ENCODE data around the gene HIVEP3.
A peak's percentile ranks its signal among the peaks of the same experiment; 100 is the strongest.

Gene HIVEP3

DNA sequence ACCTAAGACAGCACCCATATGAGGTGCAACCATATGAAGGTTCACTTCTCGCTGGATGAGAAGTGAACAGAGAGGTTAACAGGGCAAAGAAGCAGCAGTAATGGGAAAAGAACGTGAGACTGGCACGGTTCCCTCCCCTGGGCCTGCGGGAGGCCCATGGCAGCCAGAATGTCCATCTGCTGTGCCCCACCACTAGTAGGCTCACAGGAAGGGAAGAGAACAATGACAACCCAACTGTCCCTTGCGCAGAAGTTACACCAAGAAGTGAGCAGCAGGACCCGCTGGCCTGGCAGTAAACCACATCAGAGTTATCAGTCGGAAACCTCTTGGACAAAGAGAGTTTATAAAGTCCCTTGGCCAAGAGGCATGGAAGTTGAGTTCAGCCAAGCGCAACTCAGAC lies 11.3 kb downstream of the HIVEP3 start:
- H3K27ac ChIP-seq (ENCODE audit: insufficient read depth in 1 of 2, low read depth in 1 of 2, low read length in 2 of 2, poor library complexity in 1 of 2, severe bottlenecking in 2 of 2) = no peak overlapping the region
- ChIA-PET CTCF (no interaction called here), POLR2A (no interaction called here)
- peaks cover 0 to 6% (median 0%) of the 10 kb centered on the region in 5 experiments for H3K9me3 ChIP-seq (ENCODE audit: control extremely low read depth in 1 of 5, control insufficient read depth in 4 of 5, insufficient read depth in 2 of 5, low read depth in 1 of 5, low read length in 4 of 5)
- no peak for DNase-seq
- no peak overlapping the region for H3K4me3 ChIP-seq (ENCODE audit: control insufficient read depth in 1 of 7, extremely low read depth in 1 of 7, insufficient read depth in 4 of 7, low read depth in 2 of 7, low read length in 6 of 7)
- 98% methylated on average over 7 of the region's 8 CpGs for WGBS (ENCODE audit: insufficient coverage)
- H3K27me3 ChIP-seq (replicated peaks in 2 of 5; ENCODE audit: control insufficient read depth in 4 of 5, insufficient read depth in 5 of 5, low read length in 4 of 5) = no peaks in the 10 kb centered on the region
- peaks cover 5 to 26% (median 8%) of the 10 kb centered on the region in 4 experiments for H3K4me1 ChIP-seq (ENCODE audit: control extremely low read depth in 1 of 4, control insufficient read depth in 4 of 4, insufficient read depth in 4 of 4, low read length in 3 of 4)
- no peaks in the 10 kb centered on the region for H3K36me3 ChIP-seq (ENCODE audit: control insufficient read depth in 4 of 4, insufficient read depth in 4 of 4, low read length in 3 of 4)

DNA sequence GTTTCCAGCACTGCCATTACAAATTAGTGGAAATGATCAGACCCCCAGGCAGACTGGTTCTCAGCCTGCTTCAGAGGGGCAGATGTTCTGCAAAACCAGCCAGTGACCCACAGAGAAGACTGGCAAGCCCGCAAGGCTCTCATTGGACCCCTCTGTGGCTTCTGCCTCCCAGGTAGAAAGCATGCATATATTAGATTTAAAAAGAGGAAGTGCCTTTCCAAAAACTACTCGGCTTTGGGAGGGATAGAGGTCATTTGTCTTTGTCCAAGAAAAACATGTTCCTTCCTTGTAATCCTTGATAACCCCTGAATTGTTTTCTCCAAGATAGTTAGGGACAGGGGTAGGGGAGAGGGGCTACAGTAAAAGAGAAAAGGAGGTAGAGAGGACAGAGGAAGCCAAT lies 11.8 kb downstream of the HIVEP3 start:
- Histone ChIP-seq H3K4me3 (ENCODE audit: control insufficient read depth in 1 of 7, extremely low read depth in 1 of 7, insufficient read depth in 4 of 7, low read depth in 2 of 7, low read length in 6 of 7) (no peak overlapping the region), H3K27ac (ENCODE audit: insufficient read depth in 1 of 2, low read depth in 1 of 2, low read length in 2 of 2, poor library complexity in 1 of 2, severe bottlenecking in 2 of 2) (no peak overlapping the region), H3K27me3 (replicated peaks in 2 of 5; ENCODE audit: control insufficient read depth in 4 of 5, insufficient read depth in 5 of 5, low read length in 4 of 5) (no peaks in the 10 kb centered on the region), H3K36me3 (ENCODE audit: control insufficient read depth in 4 of 4, insufficient read depth in 4 of 4, low read length in 3 of 4) (no peaks in the 10 kb centered on the region), H3K4me1 (ENCODE audit: control extremely low read depth in 1 of 4, control insufficient read depth in 4 of 4, insufficient read depth in 4 of 4, low read length in 3 of 4) (peaks cover 7 to 31% (median 13%) of the 10 kb centered on the region in 4 experiments), H3K9me3 (ENCODE audit: control extremely low read depth in 1 of 5, control insufficient read depth in 4 of 5, insufficient read depth in 2 of 5, low read depth in 1 of 5, low read length in 4 of 5) (peaks cover 0 to 6% (median 0%) of the 10 kb centered on the region in 5 experiments)
- CTCF ChIA-PET = no interaction called here
- DNase-seq = peak in 2 of 3 donors; percentile 62 to 79
- POLR2A ChIA-PET = no interaction called here
- WGBS (ENCODE audit: insufficient coverage) = 33% methylated on average over 1 of the region's 2 CpGs

- H3K4me1 ChIP-seq (ENCODE audit: control extremely low read depth in 1 of 4, control insufficient read depth in 4 of 4, insufficient read depth in 4 of 4, low read length in 3 of 4) = peaks cover 7 to 42% (median 22%) of the 10 kb centered on the region in 4 experiments
- POLR2A ChIA-PET = no interaction called here
- 100% methylated on average over 1 of the region's 1 CpG for WGBS (ENCODE audit: insufficient coverage)
- H3K27me3 ChIP-seq (replicated peaks in 2 of 5; ENCODE audit: control insufficient read depth in 4 of 5, insufficient read depth in 5 of 5, low read length in 4 of 5) = no peaks in the 10 kb centered on the region
- H3K36me3 ChIP-seq (ENCODE audit: control insufficient read depth in 4 of 4, insufficient read depth in 4 of 4, low read length in 3 of 4) = no peaks in the 10 kb centered on the region
- no peak overlapping the region for H3K27ac ChIP-seq (ENCODE audit: insufficient read depth in 1 of 2, low read depth in 1 of 2, low read length in 2 of 2, poor library complexity in 1 of 2, severe bottlenecking in 2 of 2)
- peaks cover 0 to 6% (median 0%) of the 10 kb centered on the region in 5 experiments for H3K9me3 ChIP-seq (ENCODE audit: control extremely low read depth in 1 of 5, control insufficient read depth in 4 of 5, insufficient read depth in 2 of 5, low read depth in 1 of 5, low read length in 4 of 5)
- no peak overlapping the region for H3K4me3 ChIP-seq (ENCODE audit: control insufficient read depth in 1 of 7, extremely low read depth in 1 of 7, insufficient read depth in 4 of 7, low read depth in 2 of 7, low read length in 6 of 7)
- DNase-seq = no peak
- CTCF ChIA-PET = interaction anchor here (0.9 to 1.3 kb wide), 2 partner anchors 9 to 92 kb away, joined by 3 to 4 read pairs; no protein-coding TSS in a partner anchor
These were observed 13.5 kb downstream of the HIVEP3 start for GRCh38 chr1:41905093-41905675.

DNA sequence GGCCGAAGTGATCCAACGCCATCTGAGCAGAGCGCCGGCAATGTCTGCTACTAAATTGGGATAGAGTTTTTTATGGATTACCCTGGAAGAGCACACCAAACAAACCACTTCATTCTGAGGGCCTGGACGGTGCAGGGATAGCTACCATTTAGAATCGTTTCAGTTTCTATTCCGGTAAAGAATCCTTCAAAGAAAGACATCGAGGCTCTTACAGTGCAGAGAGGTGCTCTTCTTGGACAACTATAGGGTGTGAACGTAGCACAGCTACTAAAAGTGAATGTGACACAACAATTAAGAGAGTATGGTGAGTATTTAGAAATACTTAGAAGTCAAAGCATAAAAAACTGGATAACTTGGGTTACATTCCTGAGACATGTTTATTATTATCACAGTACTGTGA lies 16.1 kb downstream of the HIVEP3 start:
- no peaks in the 10 kb centered on the region for H3K36me3 ChIP-seq (ENCODE audit: control insufficient read depth in 4 of 4, insufficient read depth in 4 of 4, low read length in 3 of 4)
- peaks cover 10 to 54% (median 34%) of the 10 kb centered on the region in 4 experiments for H3K4me1 ChIP-seq (ENCODE audit: control extremely low read depth in 1 of 4, control insufficient read depth in 4 of 4, insufficient read depth in 4 of 4, low read length in 3 of 4)
- H3K27me3 ChIP-seq (replicated peaks in 2 of 5; ENCODE audit: control insufficient read depth in 4 of 5, insufficient read depth in 5 of 5, low read length in 4 of 5) = no peaks in the 10 kb centered on the region
- no peak overlapping the region for H3K27ac ChIP-seq (ENCODE audit: insufficient read depth in 1 of 2, low read depth in 1 of 2, low read length in 2 of 2, poor library complexity in 1 of 2, severe bottlenecking in 2 of 2)
- H3K9me3 ChIP-seq (ENCODE audit: control extremely low read depth in 1 of 5, control insufficient read depth in 4 of 5, insufficient read depth in 2 of 5, low read depth in 1 of 5, low read length in 4 of 5) = no peaks in the 10 kb centered on the region
- DNase-seq = no peak
- POLR2A ChIA-PET = interaction anchor here (0.8 kb wide), 1 partner anchor 15 kb away, joined by 3 read pairs; no protein-coding TSS in a partner anchor
- H3K4me3 ChIP-seq (ENCODE audit: control insufficient read depth in 1 of 7, extremely low read depth in 1 of 7, insufficient read depth in 4 of 7, low read depth in 2 of 7, low read length in 6 of 7) = no peak overlapping the region
- CTCF ChIA-PET = interaction anchor here (0.9 kb wide), 1 partner anchor 124 kb away, joined by 3 read pairs; no protein-coding TSS in a partner anchor
- WGBS (ENCODE audit: insufficient coverage) = 71% methylated on average over 4 of the region's 9 CpGs

- peak; percentile 40 to 50 (median 44) for DNase-seq
- Histone ChIP-seq H3K36me3 (ENCODE audit: control insufficient read depth in 4 of 4, insufficient read depth in 4 of 4, low read length in 3 of 4) (no peaks in the 10 kb centered on the region), H3K9me3 (ENCODE audit: control extremely low read depth in 1 of 5, control insufficient read depth in 4 of 5, insufficient read depth in 2 of 5, low read depth in 1 of 5, low read length in 4 of 5) (no peaks in the 10 kb centered on the region), H3K27ac (ENCODE audit: insufficient read depth in 1 of 2, low read depth in 1 of 2, low read length in 2 of 2, poor library complexity in 1 of 2, severe bottlenecking in 2 of 2) (no peak overlapping the region), H3K27me3 (replicated peaks in 2 of 5; ENCODE audit: control insufficient read depth in 4 of 5, insufficient read depth in 5 of 5, low read length in 4 of 5) (no peaks in the 10 kb centered on the region), H3K4me3 (ENCODE audit: control insufficient read depth in 1 of 7, extremely low read depth in 1 of 7, insufficient read depth in 4 of 7, low read depth in 2 of 7, low read length in 6 of 7) (peak overlapping the region in 2 of 7 experiments; percentile 0 to 12), H3K4me1 (ENCODE audit: control extremely low read depth in 1 of 4, control insufficient read depth in 4 of 4, insufficient read depth in 4 of 4, low read length in 3 of 4) (peaks cover 11 to 56% (median 39%) of the 10 kb centered on the region in 4 experiments)
- WGBS (ENCODE audit: insufficient coverage) = 65% methylated on average over 2 of the region's 3 CpGs
- ChIA-PET CTCF (no interaction called here), POLR2A (interaction anchor here (0.8 kb wide), 1 partner anchor 16 kb away, joined by 3 read pairs; no protein-coding TSS in a partner anchor)
These were observed 16.6 kb downstream of the HIVEP3 start for GRCh38 chr1:41902159-41902577.

GRCh38 chr1:41901551-41901950 lies 17.2 kb downstream of the HIVEP3 start:
- peaks cover 9 to 51% (median 34%) of the 10 kb centered on the region in 4 experiments for H3K4me1 ChIP-seq (ENCODE audit: control extremely low read depth in 1 of 4, control insufficient read depth in 4 of 4, insufficient read depth in 4 of 4, low read length in 3 of 4)
- WGBS (ENCODE audit: insufficient coverage) = 88% methylated on average over 2 of the region's 3 CpGs
- ChIA-PET CTCF (interaction anchor here (1.1 to 1.4 kb wide), 3 partner anchors 10 to 133 kb away, joined by 3 to 4 read pairs (median 3); no protein-coding TSS in a partner anchor), POLR2A (no interaction called here)
- peak overlapping the region in 1 of 7 experiments; percentile 0 for H3K4me3 ChIP-seq (ENCODE audit: control insufficient read depth in 1 of 7, extremely low read depth in 1 of 7, insufficient read depth in 4 of 7, low read depth in 2 of 7, low read length in 6 of 7)
- no peaks in the 10 kb centered on the region for H3K9me3 ChIP-seq (ENCODE audit: control extremely low read depth in 1 of 5, control insufficient read depth in 4 of 5, insufficient read depth in 2 of 5, low read depth in 1 of 5, low read length in 4 of 5)
- H3K36me3 ChIP-seq (ENCODE audit: control insufficient read depth in 4 of 4, insufficient read depth in 4 of 4, low read length in 3 of 4) = no peaks in the 10 kb centered on the region
- no peak overlapping the region for H3K27ac ChIP-seq (ENCODE audit: insufficient read depth in 1 of 2, low read depth in 1 of 2, low read length in 2 of 2, poor library complexity in 1 of 2, severe bottlenecking in 2 of 2)
- no peaks in the 10 kb centered on the region for H3K27me3 ChIP-seq (replicated peaks in 2 of 5; ENCODE audit: control insufficient read depth in 4 of 5, insufficient read depth in 5 of 5, low read length in 4 of 5)
- no peak for DNase-seq

Data from common myeloid progenitor, CD34-positive (primary cell).